ENCODE results near the gene SLC25A33. TPM values are rescaled to one million over a fixed set of nuclear protein-coding genes. Genes with fewer than 3 reads are reported as not detected.

The SLC25A33 gene
- total RNA-seq, 4 donors from 2014 or later: 4.9 to 12.5 (median 6.6) TPM

DNA sequence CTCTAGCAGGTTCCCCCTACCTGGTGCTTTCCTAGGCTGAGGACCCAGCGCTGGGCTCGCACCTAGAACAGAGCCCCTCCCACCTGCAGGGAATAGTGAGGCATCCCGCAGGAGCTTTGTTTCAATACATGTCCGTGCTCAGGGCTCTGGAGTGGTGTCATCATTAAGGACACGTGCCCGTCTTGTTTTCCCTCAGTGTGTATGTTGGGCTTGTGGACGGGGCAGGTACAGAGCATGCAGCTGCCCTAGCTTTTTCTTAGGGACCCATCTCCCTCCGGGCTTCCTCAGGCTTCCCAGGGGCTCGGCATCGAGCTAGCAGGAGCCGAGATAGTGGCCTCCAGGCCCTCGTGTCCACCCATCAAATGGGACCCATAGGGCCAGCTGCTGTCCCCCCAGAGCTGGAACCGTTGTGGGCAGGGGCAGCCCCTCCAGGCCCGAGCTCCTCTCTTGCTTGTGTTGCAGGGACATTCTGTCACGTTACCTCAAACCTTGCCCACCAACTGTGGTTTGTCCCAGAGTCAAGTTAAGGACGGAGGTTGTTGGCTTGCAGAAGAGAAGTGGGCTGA, 53.3 kb downstream of the SLC25A33 start:
- no peak for DNase-seq
- Histone ChIP-seq H3K4me1 (peaks cover 8 to 32% (median 25%) of the 10 kb centered on the region in 4 donors), H3K4me3 (no peak overlapping the region), H3K36me3 (no peaks in the 10 kb centered on the region), H3K9me3 (no peaks in the 10 kb centered on the region), H3K27ac (no peak overlapping the region), H3K27me3 (no peaks in the 10 kb centered on the region)
- TF ChIP-seq POLR2AphosphoS5 (IDR thresholded peaks at IDR 0.05) (no peak), EP300 (IDR thresholded peaks at IDR 0.05; ENCODE audit: low read depth) (no peak), POLR2A (IDR thresholded peaks at IDR 0.05) (no peak)
- TF ChIP-seq, protein P1, sequence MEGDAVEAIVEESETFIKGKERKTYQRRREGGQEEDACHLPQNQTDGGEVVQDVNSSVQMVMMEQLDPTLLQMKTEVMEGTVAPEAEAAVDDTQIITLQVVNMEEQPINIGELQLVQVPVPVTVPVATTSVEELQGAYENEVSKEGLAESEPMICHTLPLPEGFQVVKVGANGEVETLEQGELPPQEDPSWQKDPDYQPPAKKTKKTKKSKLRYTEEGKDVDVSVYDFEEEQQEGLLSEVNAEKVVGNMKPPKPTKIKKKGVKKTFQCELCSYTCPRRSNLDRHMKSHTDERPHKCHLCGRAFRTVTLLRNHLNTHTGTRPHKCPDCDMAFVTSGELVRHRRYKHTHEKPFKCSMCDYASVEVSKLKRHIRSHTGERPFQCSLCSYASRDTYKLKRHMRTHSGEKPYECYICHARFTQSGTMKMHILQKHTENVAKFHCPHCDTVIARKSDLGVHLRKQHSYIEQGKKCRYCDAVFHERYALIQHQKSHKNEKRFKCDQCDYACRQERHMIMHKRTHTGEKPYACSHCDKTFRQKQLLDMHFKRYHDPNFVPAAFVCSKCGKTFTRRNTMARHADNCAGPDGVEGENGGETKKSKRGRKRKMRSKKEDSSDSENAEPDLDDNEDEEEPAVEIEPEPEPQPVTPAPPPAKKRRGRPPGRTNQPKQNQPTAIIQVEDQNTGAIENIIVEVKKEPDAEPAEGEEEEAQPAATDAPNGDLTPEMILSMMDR (IDR thresholded peaks at IDR 0.05): no peak
- WGBS, 2 donors (ENCODE audit: low coverage in 1 of 2): 82% methylated on average over 16 of the region's 16 CpGs; no CpG with 5 or more reads in 1 of the 2 donors
- in situ Hi-C loops (cut with MboI; ENCODE audit: low pct_ligation_motif_present in 1 of 4, low pct_unique_long_range_greater_than_20kb in 1 of 4, low sequenced_read_pairs in 3 of 4): no loop called here
- intact Hi-C loops (cut with DNase I; ENCODE audit: low total_unique reads): no loop called here

DNA sequence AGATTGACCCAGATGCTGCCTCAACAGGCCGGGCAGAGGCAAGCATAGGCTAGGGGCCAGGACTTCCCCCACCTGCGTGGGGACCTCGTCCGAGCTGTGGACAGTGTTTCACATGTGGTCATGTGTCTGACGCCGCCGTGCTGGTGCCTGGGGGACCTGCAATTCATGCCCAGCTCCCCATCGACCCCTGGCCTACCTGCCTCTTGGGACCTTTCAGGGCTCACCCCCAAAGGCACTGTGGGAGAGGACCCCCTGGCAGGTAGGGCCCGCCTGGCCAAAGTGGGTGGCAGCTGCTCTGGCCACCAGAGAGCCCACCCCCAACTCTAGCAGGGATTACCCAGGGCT, 53.9 kb downstream of the SLC25A33 start:
- Histone ChIP-seq H3K27me3 (no peaks in the 10 kb centered on the region), H3K9me3 (no peaks in the 10 kb centered on the region), H3K36me3 (no peaks in the 10 kb centered on the region), H3K4me3 (no peak overlapping the region), H3K4me1 (peaks cover 7 to 30% (median 24%) of the 10 kb centered on the region in 4 donors), H3K27ac (no peak overlapping the region)
- TF ChIP-seq EP300 (IDR thresholded peaks at IDR 0.05; ENCODE audit: low read depth) (no peak), POLR2AphosphoS5 (IDR thresholded peaks at IDR 0.05) (no peak), POLR2A (IDR thresholded peaks at IDR 0.05) (no peak)
- TF ChIP-seq, protein P1 (IDR thresholded peaks at IDR 0.05): no peak
- DNase-seq: no peak
- 79% methylated on average over 9 of the region's 9 CpGs; no CpG with 5 or more reads in 1 of the 2 donors for WGBS, 2 donors (ENCODE audit: low coverage in 1 of 2)
- intact Hi-C loops (cut with DNase I; ENCODE audit: low total_unique reads) (no loop called here), in situ Hi-C loops (cut with MboI; ENCODE audit: low pct_ligation_motif_present in 1 of 4, low pct_unique_long_range_greater_than_20kb in 1 of 4, low sequenced_read_pairs in 3 of 4) (no loop called here)

DNA sequence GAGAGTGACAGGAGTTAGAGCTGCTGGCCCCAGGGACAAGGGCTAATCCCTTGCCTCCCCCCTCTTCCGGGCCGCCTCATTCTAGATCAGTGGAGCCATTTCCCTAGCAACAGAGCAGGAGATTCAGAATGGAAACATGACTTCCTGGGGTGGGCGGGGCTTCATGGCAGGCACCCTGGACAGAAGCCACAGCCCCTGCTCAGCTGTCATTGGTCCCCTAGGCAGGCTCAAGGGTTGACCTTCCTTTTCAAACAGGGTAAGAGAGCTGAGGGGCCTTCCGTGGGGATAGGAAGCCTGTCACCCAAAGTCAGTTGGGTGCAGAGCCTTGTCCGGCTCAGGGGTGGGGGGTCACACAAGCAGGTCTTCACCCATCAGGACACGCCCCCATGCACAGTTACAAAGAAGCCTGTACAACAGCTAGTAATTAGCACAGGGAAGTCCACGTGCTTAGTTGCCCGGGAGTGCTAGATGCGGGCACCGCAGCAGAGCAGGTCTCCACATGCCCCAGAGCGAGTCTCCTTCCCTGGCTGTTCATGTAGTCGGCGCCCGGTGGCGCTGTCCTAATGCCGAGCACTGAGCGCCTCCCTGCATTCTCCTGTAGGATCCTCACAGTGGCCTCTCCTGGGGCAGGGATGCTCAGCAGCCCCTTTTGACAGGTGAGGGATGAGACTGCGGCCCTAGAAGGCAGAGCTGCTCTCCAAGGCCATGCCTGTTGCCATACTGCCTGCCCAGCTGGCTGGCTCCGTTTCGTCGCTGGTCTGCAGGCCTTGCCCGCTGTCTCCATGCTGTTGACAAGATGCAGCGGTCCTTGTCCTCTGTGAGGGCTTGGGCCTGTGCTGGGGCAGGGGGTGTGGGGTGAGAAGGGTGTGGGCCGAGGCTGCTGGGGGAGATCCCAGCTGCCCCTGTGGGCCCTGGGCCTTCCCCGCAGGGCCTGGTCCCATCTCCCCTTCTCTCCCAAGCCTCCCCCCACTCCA, 54.5 kb downstream of the SLC25A33 start:
- in situ Hi-C loops (cut with MboI; ENCODE audit: low pct_ligation_motif_present in 1 of 4, low pct_unique_long_range_greater_than_20kb in 1 of 4, low sequenced_read_pairs in 3 of 4): no loop called here
- H3K27ac ChIP-seq: no peak overlapping the region

More for the DNA sequence above, 54.5 kb downstream of the SLC25A33 start:
- Histone ChIP-seq H3K9me3 (no peaks in the 10 kb centered on the region), H3K27me3 (no peaks in the 10 kb centered on the region), H3K4me1 (peaks cover 5 to 29% (median 23%) of the 10 kb centered on the region in 4 donors), H3K4me3 (no peak overlapping the region), H3K36me3 (no peaks in the 10 kb centered on the region)
- DNase-seq: peak; percentile 55
- intact Hi-C loops (cut with DNase I; ENCODE audit: low total_unique reads): no loop called here
- 79% methylated on average over 25 of the region's 25 CpGs; no CpG with 5 or more reads in 1 of the 2 donors for WGBS, 2 donors (ENCODE audit: low coverage in 1 of 2)
- TF ChIP-seq EP300 (IDR thresholded peaks at IDR 0.05; ENCODE audit: low read depth) (no peak), POLR2A (IDR thresholded peaks at IDR 0.05) (no peak), POLR2AphosphoS5 (IDR thresholded peaks at IDR 0.05) (no peak)
- TF ChIP-seq, protein P1 (IDR thresholded peaks at IDR 0.05): no peak

All from transverse colon (tissue), 4 donors.